ENCODE measurements around the gene NOL9. TPM values are rescaled to one million over a fixed set of nuclear protein-coding genes. Genes with fewer than 3 reads are reported as not detected.
A peak's percentile ranks its signal among the peaks of the same experiment; 100 is the strongest.

The NOL9 gene
- polyA plus RNA-seq, 3 donors: 3.7 to 11.5 (median 7.6) TPM

GRCh38 chr1:6498576-6499111 is 55.7 kb downstream of the NOL9 start:
- no peak overlapping the region for H3K27ac ChIP-seq (ENCODE audit: low read depth in 1 of 2, low read length in 2 of 2)
- no peaks in the 10 kb centered on the region for H4K20me1 ChIP-seq (ENCODE audit: insufficient read depth, low read length)
- H3K27me3 Mint-ChIP-seq (ENCODE audit: low read depth in 3 of 3): peaks cover 47 to 51% (median 50%) of the 10 kb centered on the region in 3 donors
- no peak for DNase-seq
- H2AFZ ChIP-seq (ENCODE audit: insufficient read depth, low read depth, low read length, poor library complexity, severe bottlenecking): no peak overlapping the region
- H3K4me1 Mint-ChIP-seq: peaks cover 6% of the 10 kb centered on the region
- peaks cover 7 to 39% of the 10 kb centered on the region in 2 donors for H3K27me3 ChIP-seq (ENCODE audit: control insufficient read depth in 2 of 2, insufficient read depth in 2 of 2, low read length in 2 of 2)
- H3K4me3 Mint-ChIP-seq: peak overlapping the region in 1 of 2 donors; percentile 48
- H3K36me3 ChIP-seq (replicated peaks in 1 of 2; ENCODE audit: control insufficient read depth in 1 of 2, insufficient read depth in 2 of 2, low read length in 2 of 2): no peaks in the 10 kb centered on the region
- no peak overlapping the region for H3K4me2 ChIP-seq (replicated peaks; ENCODE audit: extremely low read depth, low read length, poor library complexity, severe bottlenecking)
- no peak overlapping the region for H3K27ac Mint-ChIP-seq
- H3K36me3 Mint-ChIP-seq: peaks cover 0 to 3% of the 10 kb centered on the region in 2 donors
- TF ChIP-seq CTCF (IDR thresholded peaks at IDR 0.05): no peak
- peaks cover 0 to 4% of the 10 kb centered on the region in 2 donors for H3K9me3 ChIP-seq (replicated peaks in 1 of 2; ENCODE audit: control insufficient read depth in 1 of 2, insufficient read depth in 1 of 2, low read length in 2 of 2)
- intact Hi-C loops (cut with micrococcal nuclease): no loop called here
- no peaks in the 10 kb centered on the region for H3K4me1 ChIP-seq (ENCODE audit: control insufficient read depth in 1 of 2, insufficient read depth in 2 of 2, low read length in 2 of 2)
- H3K9me3 Mint-ChIP-seq: peaks cover 0 to 6% (median 2%) of the 10 kb centered on the region in 7 donors
- no peak overlapping the region for H3K9ac ChIP-seq (ENCODE audit: insufficient read depth, low read length, poor library complexity, severe bottlenecking)
- 88% methylated on average over 10 of the region's 13 CpGs for WGBS (ENCODE audit: insufficient coverage)
- no peaks in the 10 kb centered on the region for H3K79me2 ChIP-seq (ENCODE audit: insufficient read depth, low read length)
- no peak overlapping the region for H3K4me3 ChIP-seq (replicated peaks in 1 of 3; ENCODE audit: low read depth in 2 of 3, low read length in 3 of 3)

GRCh38 chr1:6497867-6498575 is 56.3 kb downstream of the NOL9 start:
- Mint-ChIP-seq H3K27me3 (ENCODE audit: low read depth in 3 of 3) (peaks cover 47 to 54% (median 49%) of the 10 kb centered on the region in 3 donors), H3K36me3 (peaks cover 0 to 3% of the 10 kb centered on the region in 2 donors), H3K27ac (no peak overlapping the region), H3K4me1 (peaks cover 6% of the 10 kb centered on the region), H3K9me3 (peaks cover 0 to 6% (median 2%) of the 10 kb centered on the region in 7 donors), H3K4me3 (peak overlapping the region; percentile 41 to 79)
- Histone ChIP-seq H3K4me1 (ENCODE audit: control insufficient read depth in 1 of 2, insufficient read depth in 2 of 2, low read length in 2 of 2) (no peaks in the 10 kb centered on the region), H3K79me2 (ENCODE audit: insufficient read depth, low read length) (no peaks in the 10 kb centered on the region), H3K9ac (ENCODE audit: insufficient read depth, low read length, poor library complexity, severe bottlenecking) (no peak overlapping the region), H2AFZ (ENCODE audit: insufficient read depth, low read depth, low read length, poor library complexity, severe bottlenecking) (no peak overlapping the region), H3K27me3 (ENCODE audit: control insufficient read depth in 2 of 2, insufficient read depth in 2 of 2, low read length in 2 of 2) (peaks cover 7 to 39% of the 10 kb centered on the region in 2 donors), H3K4me2 (replicated peaks; ENCODE audit: extremely low read depth, low read length, poor library complexity, severe bottlenecking) (peak overlapping the region; percentile 23), H3K9me3 (replicated peaks in 1 of 2; ENCODE audit: control insufficient read depth in 1 of 2, insufficient read depth in 1 of 2, low read length in 2 of 2) (peaks cover 0 to 4% of the 10 kb centered on the region in 2 donors), H3K4me3 (replicated peaks in 1 of 3; ENCODE audit: low read depth in 2 of 3, low read length in 3 of 3) (no peak overlapping the region), H4K20me1 (ENCODE audit: insufficient read depth, low read length) (no peaks in the 10 kb centered on the region), H3K27ac (ENCODE audit: low read depth in 1 of 2, low read length in 2 of 2) (no peak overlapping the region), H3K36me3 (replicated peaks in 1 of 2; ENCODE audit: control insufficient read depth in 1 of 2, insufficient read depth in 2 of 2, low read length in 2 of 2) (no peaks in the 10 kb centered on the region)
- TF ChIP-seq CTCF (IDR thresholded peaks at IDR 0.05): no peak
- 65% methylated on average over 11 of the region's 20 CpGs for WGBS (ENCODE audit: insufficient coverage)
- no peak for DNase-seq
- intact Hi-C loops (cut with micrococcal nuclease): no loop called here

Measured in CD14-positive monocyte (primary cell).